ENCODE measurements around the gene AFM. TPM values are rescaled to one million over a fixed set of nuclear protein-coding genes. Genes with fewer than 3 reads are reported as not detected.

The AFM gene
- total RNA-seq, 1 experiment from 2014 or later = 2.5 TPM

DNA sequence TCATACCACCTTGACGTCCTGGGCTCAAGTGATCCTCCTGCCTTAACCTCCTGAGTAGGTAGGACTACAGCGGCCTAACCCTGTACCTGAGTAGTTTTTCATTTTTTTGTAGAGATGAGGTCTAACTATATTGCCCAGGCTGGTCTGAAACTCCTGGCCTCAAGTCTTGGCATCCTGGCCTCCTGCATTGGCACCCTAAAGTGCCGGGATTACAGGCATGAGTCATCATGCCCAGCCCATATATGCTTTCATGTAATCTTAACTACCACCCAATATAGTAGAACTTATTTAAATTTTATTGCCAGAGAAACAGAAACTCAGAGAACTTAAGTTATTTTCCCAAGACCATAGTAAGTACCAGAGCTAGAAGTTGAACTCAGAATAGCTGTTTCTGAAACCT is 27.1 kb downstream of the AFM start:
- H3K36me3 Mint-ChIP-seq (ENCODE audit: insufficient read depth, unreplicated experiment) = no peaks in the 10 kb centered on the region
- Histone ChIP-seq H3K9me3 (no peaks in the 10 kb centered on the region), H3K4me3 (ENCODE audit: low read depth, low read length) (no peak overlapping the region), H3K27me3 (replicated peaks; ENCODE audit: control insufficient read depth, insufficient read depth, low read length) (no peaks in the 10 kb centered on the region), H3K36me3 (ENCODE audit: control insufficient read depth, insufficient read depth, low read length) (no peaks in the 10 kb centered on the region), H3K4me1 (no peaks in the 10 kb centered on the region)
- H3K4me3 Mint-ChIP-seq (ENCODE audit: unreplicated experiment) = no peak overlapping the region
- no TSS peak for BruUV-seq (replicated peaks)
- no peaks in the 10 kb centered on the region for H3K27me3 Mint-ChIP-seq (ENCODE audit: insufficient read depth, unreplicated experiment)
- DNase-seq = no peak
- ChIA-PET CTCF (no interaction called here), POLR2A (no interaction called here)
- TF ChIP-seq, protein P1, sequence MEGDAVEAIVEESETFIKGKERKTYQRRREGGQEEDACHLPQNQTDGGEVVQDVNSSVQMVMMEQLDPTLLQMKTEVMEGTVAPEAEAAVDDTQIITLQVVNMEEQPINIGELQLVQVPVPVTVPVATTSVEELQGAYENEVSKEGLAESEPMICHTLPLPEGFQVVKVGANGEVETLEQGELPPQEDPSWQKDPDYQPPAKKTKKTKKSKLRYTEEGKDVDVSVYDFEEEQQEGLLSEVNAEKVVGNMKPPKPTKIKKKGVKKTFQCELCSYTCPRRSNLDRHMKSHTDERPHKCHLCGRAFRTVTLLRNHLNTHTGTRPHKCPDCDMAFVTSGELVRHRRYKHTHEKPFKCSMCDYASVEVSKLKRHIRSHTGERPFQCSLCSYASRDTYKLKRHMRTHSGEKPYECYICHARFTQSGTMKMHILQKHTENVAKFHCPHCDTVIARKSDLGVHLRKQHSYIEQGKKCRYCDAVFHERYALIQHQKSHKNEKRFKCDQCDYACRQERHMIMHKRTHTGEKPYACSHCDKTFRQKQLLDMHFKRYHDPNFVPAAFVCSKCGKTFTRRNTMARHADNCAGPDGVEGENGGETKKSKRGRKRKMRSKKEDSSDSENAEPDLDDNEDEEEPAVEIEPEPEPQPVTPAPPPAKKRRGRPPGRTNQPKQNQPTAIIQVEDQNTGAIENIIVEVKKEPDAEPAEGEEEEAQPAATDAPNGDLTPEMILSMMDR (IDR thresholded peaks at IDR 0.05; ENCODE audit: insufficient read depth in 1 of 2, low read depth in 1 of 2, low read length in 1 of 2, severe bottlenecking in 1 of 2, unreplicated experiment in 1 of 2) = no peak
- H3K4me1 Mint-ChIP-seq (ENCODE audit: low read depth, unreplicated experiment) = peaks cover 6% of the 10 kb centered on the region
- H3K9me3 Mint-ChIP-seq (ENCODE audit: unreplicated experiment) = no peaks in the 10 kb centered on the region
- intact Hi-C loops (cut with micrococcal nuclease; ENCODE audit: unreplicated experiment) = no loop called here
- no peak overlapping the region for H3K27ac Mint-ChIP-seq (ENCODE audit: unreplicated experiment)

DNA sequence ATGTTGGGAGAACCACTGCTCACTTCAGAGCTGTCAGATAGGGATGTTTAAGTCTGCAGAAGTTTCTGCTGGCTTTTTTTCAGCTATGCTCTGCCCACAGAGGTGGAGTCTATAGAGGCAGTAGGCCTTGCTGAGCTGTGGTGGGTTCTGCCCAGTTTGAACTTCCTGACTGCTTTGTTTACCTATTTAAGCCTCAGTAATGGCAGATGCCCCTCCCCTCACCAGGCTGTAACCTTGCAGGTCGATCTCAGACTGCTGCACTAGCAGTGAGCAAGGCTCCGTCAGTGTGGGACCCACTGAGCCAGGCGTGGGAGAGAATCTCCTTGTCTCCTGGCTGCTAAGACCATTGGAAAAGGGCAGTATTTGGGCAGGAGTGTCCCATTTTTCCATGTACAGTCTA is 36.8 kb downstream of the AFM start:
- no TSS peak for BruUV-seq (replicated peaks)
- no peaks in the 10 kb centered on the region for H3K36me3 Mint-ChIP-seq (ENCODE audit: insufficient read depth, unreplicated experiment)
- ChIA-PET POLR2A (no interaction called here), CTCF (no interaction called here)
- intact Hi-C loops (cut with micrococcal nuclease; ENCODE audit: unreplicated experiment) = no loop called here
- no peaks in the 10 kb centered on the region for H3K4me1 ChIP-seq
- no peak for DNase-seq
- H3K27me3 Mint-ChIP-seq (ENCODE audit: insufficient read depth, unreplicated experiment) = no peaks in the 10 kb centered on the region
- H3K9me3 ChIP-seq = no peaks in the 10 kb centered on the region
- H3K27me3 ChIP-seq (replicated peaks; ENCODE audit: control insufficient read depth, insufficient read depth, low read length) = no peaks in the 10 kb centered on the region
- H3K4me3 Mint-ChIP-seq (ENCODE audit: unreplicated experiment) = no peak overlapping the region
- no peak overlapping the region for H3K27ac Mint-ChIP-seq (ENCODE audit: unreplicated experiment)
- H3K4me1 Mint-ChIP-seq (ENCODE audit: low read depth, unreplicated experiment) = no peaks in the 10 kb centered on the region
- no peak overlapping the region for H3K4me3 ChIP-seq (ENCODE audit: low read depth, low read length)
- TF ChIP-seq, protein P1 (IDR thresholded peaks at IDR 0.05; ENCODE audit: insufficient read depth in 1 of 2, low read depth in 1 of 2, low read length in 1 of 2, severe bottlenecking in 1 of 2, unreplicated experiment in 1 of 2) = no peak
- no peaks in the 10 kb centered on the region for H3K36me3 ChIP-seq (ENCODE audit: control insufficient read depth, insufficient read depth, low read length)
- H3K9me3 Mint-ChIP-seq (ENCODE audit: unreplicated experiment) = peaks cover 9% of the 10 kb centered on the region

DNA sequence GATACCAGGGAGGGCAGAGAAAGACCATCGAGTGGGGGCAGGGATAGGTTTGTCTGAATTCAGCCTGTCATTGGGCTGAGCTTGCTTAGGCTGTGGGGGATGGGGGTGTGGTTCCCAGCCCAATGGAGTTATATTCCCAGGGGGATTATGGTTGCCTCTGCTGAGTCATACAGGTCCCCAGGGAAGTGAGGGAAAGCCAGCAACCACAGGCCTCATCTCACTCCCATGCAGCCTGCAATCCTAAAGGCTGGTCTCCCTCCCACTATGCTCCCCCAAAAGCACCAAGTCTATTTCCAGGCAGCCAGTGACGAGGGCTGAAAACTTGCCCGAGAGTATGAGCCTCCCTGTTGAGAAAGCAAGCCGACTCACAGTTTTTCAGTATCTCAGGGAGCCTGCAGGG is 39.3 kb downstream of the AFM start:
- Histone ChIP-seq H3K27me3 (replicated peaks; ENCODE audit: control insufficient read depth, insufficient read depth, low read length) (no peaks in the 10 kb centered on the region), H3K4me1 (no peaks in the 10 kb centered on the region), H3K9me3 (no peaks in the 10 kb centered on the region), H3K4me3 (ENCODE audit: low read depth, low read length) (no peak overlapping the region), H3K36me3 (ENCODE audit: control insufficient read depth, insufficient read depth, low read length) (no peaks in the 10 kb centered on the region)
- Mint-ChIP-seq H3K36me3 (ENCODE audit: insufficient read depth, unreplicated experiment) (no peaks in the 10 kb centered on the region), H3K27me3 (ENCODE audit: insufficient read depth, unreplicated experiment) (no peaks in the 10 kb centered on the region), H3K9me3 (ENCODE audit: unreplicated experiment) (peaks cover 9% of the 10 kb centered on the region), H3K4me1 (ENCODE audit: low read depth, unreplicated experiment) (no peaks in the 10 kb centered on the region), H3K27ac (ENCODE audit: unreplicated experiment) (no peak overlapping the region), H3K4me3 (ENCODE audit: unreplicated experiment) (no peak overlapping the region)
- TF ChIP-seq, protein P1 (IDR thresholded peaks at IDR 0.05; ENCODE audit: insufficient read depth in 1 of 2, low read depth in 1 of 2, low read length in 1 of 2, severe bottlenecking in 1 of 2, unreplicated experiment in 1 of 2) = no peak
- intact Hi-C loops (cut with micrococcal nuclease; ENCODE audit: unreplicated experiment) = no loop called here
- no TSS peak for BruUV-seq (replicated peaks)
- no peak for DNase-seq
- ChIA-PET POLR2A (no interaction called here), CTCF (no interaction called here)

All from Caco-2 (cell line).